IPS-18a (cell line): Measurements from ENCODE around the gene OR10J4.
"Not testable (repeated sequence)": the region's sequence is repeated elsewhere in the genome, so short reads cannot be mapped to it uniquely, and the experiment has no call there.

Source experiments
- H3K27ac ChIP-seq: one replicate; pipeline ENCODE4 v1.5.1; 2013; ENCODE audit warnings: low read length
- H3K27me3 ChIP-seq: one replicate; pipeline ENCODE4 v1.6.1; 2013; ENCODE audit warnings: mild to moderate bottlenecking, low read length; ENCODE audit not compliant: control insufficient read depth, insufficient read depth
- H3K36me3 ChIP-seq: one replicate; pipeline ENCODE4 v1.6.1; 2013; ENCODE audit warnings: low read depth, low read length; ENCODE audit not compliant: control insufficient read depth
- H3K4me1 ChIP-seq: one replicate; pipeline ENCODE4 v1.6.1; 2013; ENCODE audit warnings: low read depth, low read length; ENCODE audit not compliant: control insufficient read depth
- H3K4me3 ChIP-seq: one replicate; pipeline ENCODE4 v1.5.1; 2013; ENCODE audit warnings: low read length
- H3K9ac ChIP-seq: one replicate; pipeline ENCODE4 v1.6.1; 2013; ENCODE audit warnings: mild to moderate bottlenecking, low read length, moderate library complexity
- H3K9me3 ChIP-seq: one replicate; pipeline ENCODE4 v1.6.1; 2013; ENCODE audit warnings: low read depth, low read length; ENCODE audit not compliant: control insufficient read depth

Gene OR10J4

GRCh38 chr1:159443066-159443750 is 11.2 kb downstream of the OR10J4 start:
- no peaks in the 10 kb centered on the region for H3K27me3 ChIP-seq
- no peaks in the 10 kb centered on the region for H3K4me1 ChIP-seq
- no peak overlapping the region for H3K9ac ChIP-seq
- no peak overlapping the region for H3K4me3 ChIP-seq
- H3K36me3 ChIP-seq = no peaks in the 10 kb centered on the region
- H3K27ac ChIP-seq = no peak overlapping the region
- peaks cover 3% of the 10 kb centered on the region for H3K9me3 ChIP-seq

GRCh38 chr1:159444511-159444910 is 12.5 kb downstream of the OR10J4 start:
- H3K9me3 ChIP-seq = peaks cover 3% of the 10 kb centered on the region
- no peak overlapping the region for H3K9ac ChIP-seq
- no peak overlapping the region for H3K4me3 ChIP-seq
- H3K4me1 ChIP-seq = no peaks in the 10 kb centered on the region
- H3K36me3 ChIP-seq = no peaks in the 10 kb centered on the region
- H3K27me3 ChIP-seq = no peaks in the 10 kb centered on the region
- H3K27ac ChIP-seq = no peak overlapping the region

DNA sequence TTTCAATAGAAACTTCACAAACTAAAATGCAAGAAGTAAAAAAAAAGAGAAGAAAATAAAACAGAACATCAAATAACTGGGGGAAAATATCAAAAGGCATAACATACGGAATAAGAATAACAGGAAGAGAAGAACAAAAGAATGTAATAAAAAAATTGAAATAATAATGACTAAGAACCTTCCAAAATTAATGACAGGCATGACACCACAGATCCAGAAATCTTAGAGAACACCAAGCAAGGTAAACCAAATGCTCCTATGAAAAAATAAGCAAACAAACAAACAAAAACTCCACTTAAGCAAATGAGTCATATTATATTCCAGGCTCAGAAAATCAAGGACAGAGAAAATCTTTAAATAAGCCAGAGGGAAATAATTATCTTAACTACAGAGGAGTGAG is 16.2 kb downstream of the OR10J4 start:
- Histone ChIP-seq H3K27me3 (no peaks in the 10 kb centered on the region), H3K36me3 (no peaks in the 10 kb centered on the region), H3K9ac (no peak overlapping the region), H3K27ac (no peak overlapping the region), H3K4me3 (no peak overlapping the region), H3K4me1 (no peaks in the 10 kb centered on the region), H3K9me3 (peaks cover 13% of the 10 kb centered on the region)

GRCh38 chr1:159449605-159450004 is 17.6 kb downstream of the OR10J4 start:
- not testable (repeated sequence) for H3K4me1 ChIP-seq, H3K27me3 ChIP-seq, H3K36me3 ChIP-seq, H3K4me3 ChIP-seq, H3K9ac ChIP-seq, H3K27ac ChIP-seq
- H3K9me3 ChIP-seq = peaks cover 13% of the 10 kb centered on the region

- no peak overlapping the region for H3K4me3 ChIP-seq
- no peak overlapping the region for H3K9ac ChIP-seq
- H3K9me3 ChIP-seq = no peaks in the 10 kb centered on the region
- no peaks in the 10 kb centered on the region for H3K27me3 ChIP-seq
- H3K4me1 ChIP-seq = no peaks in the 10 kb centered on the region
- no peak overlapping the region for H3K27ac ChIP-seq
- no peaks in the 10 kb centered on the region for H3K36me3 ChIP-seq
These were observed 27.5 kb downstream of the OR10J4 start for GRCh38 chr1:159459551-159459950.

- Histone ChIP-seq H3K4me3 (no peak overlapping the region), H3K27me3 (no peaks in the 10 kb centered on the region), H3K9ac (no peak overlapping the region), H3K27ac (no peak overlapping the region), H3K36me3 (no peaks in the 10 kb centered on the region), H3K9me3 (no peaks in the 10 kb centered on the region), H3K4me1 (no peaks in the 10 kb centered on the region)
These were observed 33.2 kb downstream of the OR10J4 start for GRCh38 chr1:159465191-159465603.

- Histone ChIP-seq H3K9me3 (no peaks in the 10 kb centered on the region), H3K36me3 (no peaks in the 10 kb centered on the region), H3K9ac (no peak overlapping the region), H3K4me1 (no peaks in the 10 kb centered on the region), H3K27ac (no peak overlapping the region), H3K4me3 (no peak overlapping the region), H3K27me3 (no peaks in the 10 kb centered on the region)
These were observed 36.3 kb downstream of the OR10J4 start for GRCh38 chr1:159468321-159468720.

DNA sequence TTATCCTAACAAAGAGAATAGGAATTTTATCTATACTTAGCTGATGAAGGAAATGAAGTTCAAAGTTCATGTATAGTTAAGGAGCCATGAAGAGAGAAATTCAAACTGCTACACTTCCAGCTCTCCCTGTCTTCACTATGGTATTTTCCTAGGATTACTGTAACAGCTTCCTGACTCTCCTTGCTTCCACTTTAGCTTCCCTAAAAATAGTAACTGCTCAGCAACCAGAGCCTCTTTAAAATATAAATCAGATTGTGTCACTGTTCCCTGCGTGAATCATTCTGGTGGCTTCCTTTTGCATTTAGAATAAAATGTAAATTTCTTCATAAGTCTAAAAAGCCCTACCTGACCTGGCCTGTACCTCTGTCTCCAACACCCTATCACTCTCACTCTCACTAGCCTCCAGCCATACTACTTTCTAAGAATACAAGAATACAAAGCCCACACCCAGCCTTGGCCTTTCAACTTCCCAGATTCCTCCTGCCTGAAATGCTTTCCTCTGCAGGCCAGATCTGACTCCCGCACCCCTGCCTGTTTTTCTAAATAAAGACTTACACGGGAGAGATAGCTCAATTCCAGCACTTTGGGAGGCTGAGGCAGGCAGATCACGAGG is 38.0 kb downstream of the OR10J4 start:
- Histone ChIP-seq H3K36me3 (no peaks in the 10 kb centered on the region), H3K4me3 (no peak overlapping the region), H3K9me3 (no peaks in the 10 kb centered on the region), H3K4me1 (no peaks in the 10 kb centered on the region), H3K9ac (no peak overlapping the region), H3K27ac (no peak overlapping the region), H3K27me3 (no peaks in the 10 kb centered on the region)

DNA sequence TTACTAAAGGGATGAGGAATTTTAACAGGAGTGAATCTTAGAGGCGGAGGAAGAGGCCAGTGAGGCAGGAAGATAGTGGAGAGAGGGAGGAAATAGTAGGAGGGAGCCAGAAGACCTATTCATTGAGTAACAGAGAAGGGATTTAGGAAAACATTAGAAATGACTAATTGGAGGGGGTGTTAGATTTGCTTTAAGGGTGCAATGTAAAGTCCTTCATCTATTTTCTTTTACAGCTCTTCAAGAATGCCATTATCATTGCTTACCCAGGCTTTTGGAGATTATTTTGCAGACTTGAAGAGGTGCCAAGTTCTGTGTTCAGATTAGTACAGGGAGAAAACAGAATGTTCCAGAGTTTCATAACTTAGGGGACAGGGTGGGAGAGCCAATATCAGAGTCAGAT is 41.3 kb downstream of the OR10J4 start:
- Histone ChIP-seq H3K9ac (no peak overlapping the region), H3K4me1 (no peaks in the 10 kb centered on the region), H3K27ac (no peak overlapping the region), H3K36me3 (no peaks in the 10 kb centered on the region), H3K4me3 (no peak overlapping the region), H3K27me3 (no peaks in the 10 kb centered on the region), H3K9me3 (no peaks in the 10 kb centered on the region)

- no peaks in the 10 kb centered on the region for H3K9me3 ChIP-seq
- H3K27ac ChIP-seq = no peak overlapping the region
These were observed 42.9 kb downstream of the OR10J4 start for GRCh38 chr1:159474926-159475325.

More at GRCh38 chr1:159474926-159475325, 42.9 kb downstream of the OR10J4 start:
- Histone ChIP-seq H3K36me3 (no peaks in the 10 kb centered on the region), H3K4me1 (no peaks in the 10 kb centered on the region), H3K9ac (no peak overlapping the region), H3K27me3 (no peaks in the 10 kb centered on the region), H3K4me3 (no peak overlapping the region)
